Esophagus squamous epithelium (tissue), 4 donors: Measurements from ENCODE around the gene PADI3.

ENCODE experiments used
- POLR2A ChIP-seq, 4 donors: fragments of 450-650 bp; IDR thresholded peaks; one replicate each; pipeline ENCODE4 v1.6.1; 2017; ENCODE audit warnings: antibody characterized with exemption in 4 of 4, mild to moderate bottlenecking in 4 of 4, moderate library complexity in 3 of 4
- TF ChIP-seq, protein P1 (sequence below), 6 experiments: fragments of 450-650 bp in 4 of 6; fragments of 200-600 bp in 2 of 6; sonication (generic) in 2 of 6; IDR thresholded peaks; one replicate each; pipeline ENCODE4 v1.5.1; 2016 to 2019; ENCODE audit warnings: antibody characterized with exemption in 6 of 6, mild to moderate bottlenecking in 4 of 6, moderate library complexity in 4 of 6

- TF ChIP-seq, protein P1, sequence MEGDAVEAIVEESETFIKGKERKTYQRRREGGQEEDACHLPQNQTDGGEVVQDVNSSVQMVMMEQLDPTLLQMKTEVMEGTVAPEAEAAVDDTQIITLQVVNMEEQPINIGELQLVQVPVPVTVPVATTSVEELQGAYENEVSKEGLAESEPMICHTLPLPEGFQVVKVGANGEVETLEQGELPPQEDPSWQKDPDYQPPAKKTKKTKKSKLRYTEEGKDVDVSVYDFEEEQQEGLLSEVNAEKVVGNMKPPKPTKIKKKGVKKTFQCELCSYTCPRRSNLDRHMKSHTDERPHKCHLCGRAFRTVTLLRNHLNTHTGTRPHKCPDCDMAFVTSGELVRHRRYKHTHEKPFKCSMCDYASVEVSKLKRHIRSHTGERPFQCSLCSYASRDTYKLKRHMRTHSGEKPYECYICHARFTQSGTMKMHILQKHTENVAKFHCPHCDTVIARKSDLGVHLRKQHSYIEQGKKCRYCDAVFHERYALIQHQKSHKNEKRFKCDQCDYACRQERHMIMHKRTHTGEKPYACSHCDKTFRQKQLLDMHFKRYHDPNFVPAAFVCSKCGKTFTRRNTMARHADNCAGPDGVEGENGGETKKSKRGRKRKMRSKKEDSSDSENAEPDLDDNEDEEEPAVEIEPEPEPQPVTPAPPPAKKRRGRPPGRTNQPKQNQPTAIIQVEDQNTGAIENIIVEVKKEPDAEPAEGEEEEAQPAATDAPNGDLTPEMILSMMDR (IDR thresholded peaks at IDR 0.05), result no peak
- TF ChIP-seq POLR2A (IDR thresholded peaks at IDR 0.05), result no peak
Measured at GRCh38 chr1:17272646-17273045, 23.7 kb downstream of the PADI3 start.
